Activated T-cell treated with anti-CD3 and anti-CD28 coated beads, Interleukin-2, amount 50 U/mL, for 72 hours (primary cell): ENCODE data around the gene MOSPD2. TPM values are rescaled to one million over a fixed set of nuclear protein-coding genes. Genes with fewer than 3 reads are reported as not detected.
A peak's percentile ranks its signal among the peaks of the same experiment; 100 is the strongest.

Experiments used
- ATAC-seq, 2 donors: fragments of 150-1000 bp; cut with Tn5 transposase; replicated peaks in 1 of 2; 2 replicates each; pipeline ENCODE4 v1.10.0; 2021; ENCODE audit warnings: moderate library complexity in 2 of 2, mild to moderate bottlenecking in 1 of 2
- DNase-seq, 2 donors: peaks; one replicate each; pipeline ENCODE4 v3.0.0; 2021 to 2022; ENCODE audit warnings: mixed read lengths in 1 of 2
- H3K27ac Mint-ChIP-seq: one replicate; pipeline ENCODE4 v1.8.0; 2022; ENCODE audit warnings: mild to moderate bottlenecking, moderate library complexity, mixed read lengths
- H3K27me3 Mint-ChIP-seq: one replicate; pipeline ENCODE4 v1.8.0; 2022; ENCODE audit warnings: low read depth, mixed read lengths
- H3K36me3 Mint-ChIP-seq, 2 donors: one replicate each; pipeline ENCODE4 v1.8.0; 2022; ENCODE audit warnings: mixed read lengths in 2 of 2, mild to moderate bottlenecking in 1 of 2; ENCODE audit not compliant: insufficient read depth in 2 of 2
- H3K4me1 Mint-ChIP-seq: one replicate; pipeline ENCODE4 v1.8.0; 2022; ENCODE audit warnings: low read depth, mixed read lengths
- H3K4me3 Mint-ChIP-seq, 2 donors: one replicate each; pipeline ENCODE4 v1.8.0; 2022; ENCODE audit warnings: mild to moderate bottlenecking in 2 of 2, mixed read lengths in 2 of 2, moderate library complexity in 2 of 2
- H3K9me3 Mint-ChIP-seq, 2 donors: one replicate each; pipeline ENCODE4 v1.8.0; 2022; ENCODE audit warnings: mixed read lengths in 2 of 2
- total RNA-seq, 2 donors: library from RNA; stranded (reverse); gene quantifications; one replicate each; pipeline ENCODE4 v1.2.3, GENCODE V29; 2022

Gene MOSPD2
- total RNA-seq, 2 donors from 2014 or later = 17.2 to 22.6 TPM

DNA sequence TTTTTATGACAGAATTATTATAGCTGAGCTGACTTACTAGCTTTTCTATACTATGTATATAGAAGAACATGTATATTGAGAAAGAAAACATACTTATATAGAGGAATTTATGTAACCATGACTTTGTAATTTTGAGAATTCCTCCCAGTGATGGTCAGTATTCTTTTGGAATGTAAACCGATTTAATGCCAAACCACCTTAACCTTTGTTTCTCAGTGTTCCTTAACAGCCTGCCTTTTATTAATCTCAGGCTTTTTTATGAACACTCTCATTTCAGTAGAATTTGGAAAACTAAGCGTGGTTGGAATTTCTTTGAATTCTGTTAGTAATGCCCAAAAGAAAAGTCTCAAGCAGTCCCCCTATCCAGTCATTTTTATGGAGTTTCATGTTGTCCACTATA lies 47.0 kb downstream of the MOSPD2 start:
- H3K4me3 Mint-ChIP-seq = no peak overlapping the region
- no peaks in the 10 kb centered on the region for H3K27me3 Mint-ChIP-seq
- peaks cover 0 to 3% of the 10 kb centered on the region in 2 donors for H3K36me3 Mint-ChIP-seq
- peaks cover 4% of the 10 kb centered on the region for H3K4me1 Mint-ChIP-seq
- no peaks in the 10 kb centered on the region for H3K9me3 Mint-ChIP-seq
- ATAC-seq = no peak
- DNase-seq = no peak
- H3K27ac Mint-ChIP-seq = no peak overlapping the region

DNA sequence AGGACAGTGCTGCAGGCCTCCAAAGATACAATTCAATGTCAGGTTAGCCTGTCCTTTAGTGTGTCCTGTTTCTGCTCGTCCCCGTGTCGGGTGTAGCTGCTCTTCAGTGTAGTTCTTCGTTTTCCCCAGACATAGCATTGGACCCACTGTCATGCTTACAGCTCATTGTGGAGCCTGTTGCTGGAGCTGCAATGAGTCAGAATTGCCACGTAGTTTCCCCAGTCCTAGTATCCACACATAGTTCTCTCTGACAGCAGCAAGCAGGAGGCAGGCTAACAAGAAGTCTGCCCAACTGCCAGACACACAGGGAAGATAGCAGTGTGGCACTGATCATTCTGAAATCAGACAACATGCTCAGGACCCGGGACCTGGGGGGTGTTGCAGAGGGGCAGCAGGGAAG lies 49.2 kb downstream of the MOSPD2 start:
- H3K36me3 Mint-ChIP-seq = peaks cover 0 to 3% of the 10 kb centered on the region in 2 donors
- DNase-seq = no peak

DNA sequence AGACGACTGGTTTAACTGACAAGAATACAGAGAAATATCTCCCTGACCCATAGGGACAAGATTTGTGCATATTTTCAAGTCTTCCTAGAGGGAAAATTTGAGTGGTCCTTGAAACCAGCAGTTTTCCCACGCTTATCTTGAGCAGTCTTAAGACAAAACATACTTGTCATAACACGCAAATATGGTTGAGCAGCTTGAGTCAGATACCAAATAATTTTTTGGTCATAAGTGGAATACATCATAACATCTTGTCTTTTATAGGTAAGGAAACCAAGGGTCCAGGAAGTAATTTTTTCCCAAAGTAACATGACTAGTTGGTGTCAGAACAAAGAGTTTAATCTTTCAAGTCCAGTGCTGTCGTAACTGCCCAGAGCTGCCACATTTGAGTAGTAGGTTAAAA lies 50.5 kb downstream of the MOSPD2 start:
- peaks cover 4% of the 10 kb centered on the region for H3K4me1 Mint-ChIP-seq
- DNase-seq (no peak), ATAC-seq (no peak)
- H3K27me3 Mint-ChIP-seq = peaks cover 5% of the 10 kb centered on the region
- H3K36me3 Mint-ChIP-seq = no peaks in the 10 kb centered on the region
- H3K9me3 Mint-ChIP-seq = peaks cover 0 to 2% of the 10 kb centered on the region in 2 donors
- no peak overlapping the region for H3K27ac Mint-ChIP-seq
- no peak overlapping the region for H3K4me3 Mint-ChIP-seq

More for the DNA sequence above, 49.2 kb downstream of the MOSPD2 start:
- Mint-ChIP-seq H3K27ac (no peak overlapping the region), H3K27me3 (no peaks in the 10 kb centered on the region), H3K4me3 (no peak overlapping the region), H3K9me3 (no peaks in the 10 kb centered on the region), H3K4me1 (peaks cover 4% of the 10 kb centered on the region)
- peak in 1 of 2 donors; percentile 47 for ATAC-seq

DNA sequence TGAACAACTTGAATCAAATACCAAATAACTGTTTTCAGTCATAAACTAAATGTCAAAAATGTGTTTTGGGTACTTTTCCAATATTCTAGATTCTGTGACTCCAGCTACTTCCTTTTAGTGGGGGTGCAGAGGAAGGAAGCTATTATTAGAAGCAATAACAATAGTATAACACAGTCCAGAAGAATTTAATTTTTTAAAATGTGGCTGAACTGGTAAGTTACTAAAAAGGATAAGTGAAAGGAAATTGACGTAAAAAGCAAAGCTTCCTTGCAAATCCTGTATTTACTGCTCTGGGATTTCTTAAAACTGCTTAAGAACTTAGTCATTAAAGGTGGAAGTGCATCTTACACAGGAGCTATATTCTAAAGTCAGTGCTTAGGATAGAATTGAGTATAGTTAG lies 53.2 kb downstream of the MOSPD2 start:
- Mint-ChIP-seq H3K4me1 (peaks cover 4% of the 10 kb centered on the region), H3K27ac (no peak overlapping the region), H3K27me3 (peaks cover 18% of the 10 kb centered on the region), H3K4me3 (no peak overlapping the region), H3K36me3 (no peaks in the 10 kb centered on the region), H3K9me3 (peaks cover 0 to 2% of the 10 kb centered on the region in 2 donors)
- DNase-seq (no peak), ATAC-seq (no peak)

DNA sequence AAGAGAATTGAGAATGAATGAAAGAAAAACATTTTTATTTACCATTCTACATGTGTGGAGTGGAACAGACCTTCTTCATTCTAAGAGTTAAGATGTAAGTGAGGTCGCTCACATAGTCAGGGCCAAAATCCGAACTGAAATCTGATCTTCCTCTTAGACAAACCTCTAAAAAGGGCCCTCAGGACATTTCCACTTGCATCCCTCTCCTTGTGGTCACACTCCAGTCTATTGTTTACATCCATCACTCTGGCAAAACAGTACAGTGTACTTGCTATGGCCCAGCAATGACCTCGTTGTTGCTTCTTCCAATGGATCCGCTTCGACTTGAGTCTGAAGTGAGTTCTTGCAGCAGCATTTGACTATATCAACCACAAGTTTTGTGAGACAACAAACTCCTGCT lies 54.2 kb downstream of the MOSPD2 start:
- H3K27ac Mint-ChIP-seq = no peak overlapping the region
- peaks cover 27% of the 10 kb centered on the region for H3K27me3 Mint-ChIP-seq
- H3K36me3 Mint-ChIP-seq = no peaks in the 10 kb centered on the region
- no peak overlapping the region for H3K4me3 Mint-ChIP-seq
- H3K9me3 Mint-ChIP-seq = peaks cover 0 to 2% of the 10 kb centered on the region in 2 donors
- no peak for DNase-seq
- ATAC-seq = no peak
- peaks cover 1% of the 10 kb centered on the region for H3K4me1 Mint-ChIP-seq

DNA sequence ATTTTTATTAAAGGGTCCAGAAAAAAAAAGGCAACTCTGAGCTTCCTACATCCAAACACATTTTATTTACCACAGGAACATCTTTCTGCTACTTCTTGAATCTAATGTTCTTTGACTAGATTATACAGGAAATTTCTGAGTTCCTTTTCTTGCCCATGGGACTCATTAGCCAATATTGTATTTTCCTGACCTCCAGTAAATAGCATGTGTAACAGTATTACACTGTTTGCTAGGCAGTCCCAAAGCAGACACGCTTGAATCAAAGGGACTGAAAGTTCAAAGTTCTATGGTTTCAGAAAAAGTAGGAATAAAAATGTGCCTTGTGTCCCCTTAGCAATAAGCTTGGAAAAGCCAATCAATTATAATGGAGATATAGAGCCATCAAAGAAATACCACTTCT lies 57.4 kb downstream of the MOSPD2 start:
- DNase-seq (no peak), ATAC-seq (no peak)
- Mint-ChIP-seq H3K27me3 (peaks cover 27% of the 10 kb centered on the region), H3K4me3 (no peak overlapping the region), H3K4me1 (no peaks in the 10 kb centered on the region), H3K27ac (no peak overlapping the region), H3K36me3 (no peaks in the 10 kb centered on the region), H3K9me3 (peaks cover 0 to 2% of the 10 kb centered on the region in 2 donors)

DNA sequence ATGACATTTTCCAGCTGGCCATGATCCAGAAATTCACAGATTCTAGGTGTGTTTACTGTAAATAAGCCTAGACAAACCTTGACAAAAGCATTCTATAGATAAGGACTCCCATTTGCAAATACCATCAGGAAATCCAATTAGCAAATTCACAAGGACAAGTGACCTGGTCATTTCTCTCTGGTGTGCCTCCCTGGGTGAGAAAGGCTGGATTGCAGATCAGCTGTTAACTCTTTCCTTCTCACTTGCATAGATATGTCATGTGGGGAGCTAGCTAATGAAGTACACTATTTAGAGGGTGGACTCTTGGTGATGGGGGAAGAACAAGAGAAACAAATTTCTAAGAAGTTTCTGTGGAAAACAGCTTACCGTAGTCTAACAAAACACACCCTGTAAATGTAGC lies 58.9 kb downstream of the MOSPD2 start:
- Mint-ChIP-seq H3K4me1 (no peaks in the 10 kb centered on the region), H3K27me3 (peaks cover 34% of the 10 kb centered on the region), H3K4me3 (no peak overlapping the region), H3K9me3 (peaks cover 0 to 2% of the 10 kb centered on the region in 2 donors), H3K27ac (no peak overlapping the region), H3K36me3 (no peaks in the 10 kb centered on the region)
- ATAC-seq = no peak
- DNase-seq = no peak

DNA sequence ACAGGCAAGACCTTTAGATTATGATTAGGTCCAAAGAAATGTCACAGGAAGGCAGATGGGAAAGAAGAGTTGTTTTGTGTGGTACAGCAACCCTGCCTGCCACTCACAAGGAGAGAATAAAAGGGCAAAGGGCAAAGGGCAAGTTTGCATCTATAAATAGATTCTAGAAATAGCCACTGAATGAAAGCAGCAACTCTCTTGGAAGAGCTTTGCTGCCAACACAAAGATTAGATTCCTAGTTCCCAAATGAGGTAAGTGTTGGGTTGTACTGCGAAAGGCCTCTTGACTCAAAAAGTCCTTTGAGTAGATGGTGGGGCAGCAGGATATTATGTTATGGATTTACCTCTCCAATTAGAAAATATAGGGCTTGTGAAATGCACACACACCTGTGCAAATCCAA lies 61.2 kb downstream of the MOSPD2 start:
- H3K27ac Mint-ChIP-seq = no peak overlapping the region
- H3K4me1 Mint-ChIP-seq = no peaks in the 10 kb centered on the region
- no peak overlapping the region for H3K4me3 Mint-ChIP-seq
- no peaks in the 10 kb centered on the region for H3K36me3 Mint-ChIP-seq
- DNase-seq (no peak), ATAC-seq (no peak)
- no peaks in the 10 kb centered on the region for H3K9me3 Mint-ChIP-seq
- H3K27me3 Mint-ChIP-seq = peaks cover 35% of the 10 kb centered on the region

DNA sequence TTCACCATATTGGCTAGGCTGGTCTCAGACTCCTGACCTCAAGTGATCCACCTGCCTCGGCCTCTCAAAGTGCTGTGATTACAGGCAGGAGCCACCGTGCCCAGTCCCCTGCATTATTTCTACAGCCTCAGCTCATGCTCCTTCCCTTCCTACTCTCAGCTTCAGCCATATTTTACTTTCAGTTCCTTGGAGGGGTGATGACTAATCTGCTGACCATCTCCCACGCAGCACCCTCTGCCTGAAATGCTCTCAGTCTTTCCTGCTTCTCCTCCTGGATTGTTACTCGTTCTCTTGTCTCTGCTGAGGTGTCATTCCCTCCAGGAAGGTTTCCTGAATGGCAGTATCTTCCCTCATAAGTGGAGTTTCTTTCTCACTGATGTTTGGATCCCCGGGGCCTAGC lies 63.3 kb downstream of the MOSPD2 start:
- H3K36me3 Mint-ChIP-seq = no peaks in the 10 kb centered on the region
- H3K4me3 Mint-ChIP-seq = no peak overlapping the region
- H3K27me3 Mint-ChIP-seq = peaks cover 32% of the 10 kb centered on the region
- DNase-seq (no peak), ATAC-seq (no peak)
- H3K9me3 Mint-ChIP-seq = no peaks in the 10 kb centered on the region
- no peak overlapping the region for H3K27ac Mint-ChIP-seq
- no peaks in the 10 kb centered on the region for H3K4me1 Mint-ChIP-seq

DNA sequence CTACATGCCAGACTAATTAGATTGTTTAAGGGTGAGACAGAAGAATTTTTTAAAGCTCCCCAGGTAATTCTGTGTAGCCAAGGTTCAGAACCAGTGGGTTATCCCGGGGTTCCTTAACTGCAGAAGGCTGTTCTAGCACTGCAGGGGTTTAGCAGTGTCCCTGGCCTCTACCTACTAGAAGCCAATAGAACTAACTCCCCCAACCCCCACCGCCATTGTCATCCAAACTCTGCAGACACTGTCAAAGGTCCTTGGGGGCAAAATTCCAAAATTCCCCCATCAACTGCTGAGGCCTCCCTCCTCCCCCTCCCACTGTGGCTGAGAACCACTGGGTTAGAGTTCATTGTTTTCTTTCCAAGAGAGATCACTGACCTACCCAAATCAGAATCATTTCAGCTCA lies 66.4 kb downstream of the MOSPD2 start:
- DNase-seq (no peak), ATAC-seq (no peak)
- no peaks in the 10 kb centered on the region for H3K4me1 Mint-ChIP-seq
- H3K4me3 Mint-ChIP-seq = no peak overlapping the region
- H3K36me3 Mint-ChIP-seq = no peaks in the 10 kb centered on the region
- H3K27me3 Mint-ChIP-seq = peaks cover 24% of the 10 kb centered on the region
- H3K27ac Mint-ChIP-seq = no peak overlapping the region
- no peaks in the 10 kb centered on the region for H3K9me3 Mint-ChIP-seq

DNA sequence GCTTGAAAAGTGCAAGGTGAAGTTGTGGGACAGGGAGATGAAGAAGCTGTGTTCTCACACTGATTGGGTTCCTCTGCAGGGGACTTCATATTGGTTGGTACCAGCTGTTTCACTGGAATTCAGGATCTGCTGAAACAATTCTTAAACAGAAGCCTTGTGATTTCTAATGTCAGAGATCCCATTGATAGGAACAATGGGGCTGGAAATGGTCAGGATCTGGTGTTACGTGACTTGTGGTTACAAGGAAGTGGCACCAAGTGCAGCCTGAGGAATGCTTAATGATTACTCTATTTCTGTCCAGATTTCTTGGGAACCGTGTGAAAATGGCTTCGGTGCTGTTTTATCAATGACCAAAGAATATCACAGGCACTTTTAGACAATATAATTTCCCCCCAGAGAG lies 68.1 kb downstream of the MOSPD2 start:
- no peak overlapping the region for H3K27ac Mint-ChIP-seq
- ATAC-seq = no peak
- H3K27me3 Mint-ChIP-seq = peaks cover 23% of the 10 kb centered on the region

DNA sequence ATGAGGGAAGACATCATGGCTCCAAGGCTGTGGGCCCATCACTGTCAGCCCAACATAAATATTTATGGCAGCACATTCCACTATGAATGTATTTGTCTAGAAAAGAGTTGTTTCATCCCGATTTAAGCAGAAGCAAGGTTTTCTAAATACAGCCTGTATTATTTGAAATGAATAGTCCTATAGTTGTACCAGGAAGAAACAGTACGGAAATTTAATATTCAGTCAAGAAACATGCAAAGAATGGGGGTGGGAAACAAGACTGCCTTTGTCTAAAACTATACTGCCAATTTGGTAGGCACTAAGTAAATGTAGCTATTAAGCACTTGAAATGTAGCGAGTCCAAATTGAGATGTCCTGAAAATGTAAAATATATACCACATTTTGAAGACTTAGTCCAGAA lies 69.1 kb downstream of the MOSPD2 start:
- Mint-ChIP-seq H3K4me1 (no peaks in the 10 kb centered on the region), H3K27me3 (peaks cover 17% of the 10 kb centered on the region), H3K4me3 (no peak overlapping the region), H3K9me3 (no peaks in the 10 kb centered on the region), H3K36me3 (no peaks in the 10 kb centered on the region), H3K27ac (no peak overlapping the region)
- DNase-seq (no peak), ATAC-seq (no peak)

More for the DNA sequence above, 68.1 kb downstream of the MOSPD2 start:
- no peak for DNase-seq
- no peaks in the 10 kb centered on the region for H3K4me1 Mint-ChIP-seq
- no peaks in the 10 kb centered on the region for H3K9me3 Mint-ChIP-seq
- H3K36me3 Mint-ChIP-seq = no peaks in the 10 kb centered on the region
- H3K4me3 Mint-ChIP-seq = no peak overlapping the region

DNA sequence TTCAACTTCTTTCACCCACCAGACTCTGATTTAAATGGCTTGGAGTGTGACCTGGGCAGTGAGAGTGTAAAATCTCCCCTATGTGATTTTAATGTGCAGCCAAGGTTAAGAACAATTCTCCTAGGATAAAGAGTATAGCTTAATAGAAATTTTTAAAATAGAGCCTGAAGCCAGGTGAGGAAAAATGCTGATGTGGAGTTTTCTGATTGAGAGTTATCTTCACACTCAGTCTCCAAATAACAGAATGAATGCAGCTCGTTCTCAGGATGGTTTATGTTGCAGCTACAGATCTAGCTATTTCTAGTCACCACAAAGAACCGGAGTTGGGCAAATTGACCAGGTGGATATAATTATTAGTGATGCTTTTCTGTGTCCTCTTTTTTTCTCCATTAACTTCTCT lies 70.7 kb downstream of the MOSPD2 start:
- Mint-ChIP-seq H3K4me3 (no peak overlapping the region), H3K27me3 (peaks cover 7% of the 10 kb centered on the region), H3K9me3 (no peaks in the 10 kb centered on the region)

DNA sequence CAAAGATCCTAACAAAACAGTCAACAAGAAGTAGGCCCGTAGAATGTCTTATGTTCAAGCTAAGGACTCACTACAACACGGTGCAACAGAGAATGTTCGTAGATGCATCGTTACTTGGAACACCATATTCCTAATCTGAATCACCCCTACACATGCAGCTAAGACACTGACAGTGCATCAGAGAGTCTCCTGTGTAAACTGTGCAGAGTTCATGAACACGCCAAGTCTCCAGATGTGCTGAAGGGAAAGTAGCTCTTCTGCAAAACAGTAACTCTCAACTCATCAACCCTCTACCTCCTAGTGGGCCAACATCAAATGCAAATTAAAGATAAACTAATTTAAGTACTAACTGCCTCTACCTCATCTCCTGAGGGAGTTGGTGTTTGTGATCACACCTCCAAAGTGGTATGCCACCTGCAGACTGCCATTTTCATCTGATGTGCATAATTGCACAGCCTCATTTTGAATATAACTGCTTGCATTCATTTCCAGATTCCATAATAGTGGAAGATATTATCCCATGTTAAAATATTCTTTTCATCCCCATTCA lies 73.5 kb downstream of the MOSPD2 start:
- Mint-ChIP-seq H3K4me1 (no peaks in the 10 kb centered on the region), H3K27me3 (peaks cover 19% of the 10 kb centered on the region), H3K4me3 (no peak overlapping the region), H3K27ac (no peak overlapping the region), H3K9me3 (no peaks in the 10 kb centered on the region), H3K36me3 (no peaks in the 10 kb centered on the region)
- ATAC-seq (no peak), DNase-seq (no peak)

More for the DNA sequence above, 70.7 kb downstream of the MOSPD2 start:
- ATAC-seq = no peak
- DNase-seq = no peak
- H3K36me3 Mint-ChIP-seq = no peaks in the 10 kb centered on the region
- no peak overlapping the region for H3K27ac Mint-ChIP-seq
- H3K4me1 Mint-ChIP-seq = no peaks in the 10 kb centered on the region
